Mammary epithelial cell (primary cell): Measurements from ENCODE around the gene PAMR1.

Source experiments
- CTCF ChIP-seq, 2 donors: IDR thresholded peaks in 1 of 2; conservative IDR thresholded peaks in 1 of 2; 2 replicates each; pipeline ENCODE4 v1.5.1; 2011 to 2012; ENCODE audit warnings: inconsistent platforms in 2 of 2, low read length in 2 of 2, mild to moderate bottlenecking in 2 of 2, control low read depth in 1 of 2, low read depth in 1 of 2; ENCODE audit not compliant: insufficient read depth in 1 of 2; ENCODE audit errors: extremely low read depth in 1 of 2
- EZH2 ChIP-seq: IDR thresholded peaks from 2 replicates; pipeline ENCODE4 v1.6.1; 2012; ENCODE audit warnings: low read length, inconsistent platforms, borderline replicate concordance

GRCh38 chr11:35515224-35515623 is 10.2 kb downstream of the PAMR1 start:
- no peak for TF ChIP-seq CTCF (conservative IDR thresholded peaks at IDR 0.05 in 1 of 2, IDR thresholded peaks at IDR 0.05 in 1 of 2; ENCODE audit: extremely low read depth in 1 of 2, insufficient read depth in 1 of 2, low read depth in 1 of 2, low read length in 2 of 2)
- TF ChIP-seq EZH2 = no peak
